H1 (cell line): ENCODE data around the gene ODAD3. TPM values are rescaled to one million over a fixed set of nuclear protein-coding genes. Genes with fewer than 3 reads are reported as not detected.

Experiments used
- CTCF ChIA-PET: fragments of 300-600 bp; sonication (Branson Sonifier 250); formaldehyde crosslinking; loops from one replicate; lab custom pipeline; 2021; ENCODE audit not compliant: partially characterized antibody; lab: Charles Lee
- POLR2A ChIA-PET: fragments of 300-600 bp; sonication (Branson Sonifier 250); formaldehyde crosslinking; loops from one replicate; lab custom pipeline; 2021; ENCODE audit warnings: inconsistent platforms; ENCODE audit not compliant: partially characterized antibody; lab: Charles Lee
- DNase-seq, 2 experiments: peaks; one replicate each; pipeline versions ENCODE4 v3.0.0 to v3.0.0-alpha.2; 2010 to 2022; ENCODE audit warnings: low spot score in 2 of 2, low read depth in 1 of 2, mixed read lengths in 1 of 2
- FAIRE-seq: peaks from 2 replicates; lab custom pipeline; 2011; peaks lifted over from hg19 to GRCh38; lab: Jason Lieb, UNC
- H2AFZ ChIP-seq: 2 replicates; pipeline ENCODE4 v1.8.1; 2012; ENCODE audit warnings: low read length, inconsistent platforms
- H2AK5ac ChIP-seq: 2 replicates; pipeline ENCODE4 v1.6.1; 2013; ENCODE audit warnings: low read depth, low read length
- H2BK120ac ChIP-seq: replicated peaks from 2 replicates; pipeline ENCODE3; 2013; ENCODE audit warnings: low read depth, low read length, inconsistent platforms
- H2BK12ac ChIP-seq: 2 replicates; pipeline ENCODE4 v1.6.1; 2013; ENCODE audit warnings: low read depth, low read length
- H2BK15ac ChIP-seq: 2 replicates; pipeline ENCODE4 v1.6.1; 2013; ENCODE audit warnings: low read length
- H2BK20ac ChIP-seq: 2 replicates; pipeline ENCODE4 v1.6.1; 2013; ENCODE audit warnings: low read length
- H2BK5ac ChIP-seq: 2 replicates; pipeline ENCODE4 v1.6.1; 2013; ENCODE audit warnings: low read depth, low read length
- H3K14ac ChIP-seq: 2 replicates; pipeline ENCODE4 v1.6.1; 2013; ENCODE audit warnings: inconsistent platforms; ENCODE audit not compliant: insufficient read length
- H3K18ac ChIP-seq: 2 replicates; pipeline ENCODE4 v1.6.1; 2013; ENCODE audit warnings: low read length; ENCODE audit errors: extremely low read depth
- H3K23ac ChIP-seq: 2 replicates; pipeline ENCODE4 v1.6.1; 2013; ENCODE audit warnings: inconsistent platforms; ENCODE audit not compliant: insufficient read length
- H3K23me2 ChIP-seq: 2 replicates; pipeline ENCODE4 v1.6.1; 2013; ENCODE audit warnings: low read depth, low read length
- H3K27ac ChIP-seq: 2 replicates; pipeline ENCODE4 v1.6.1; 2011; ENCODE audit warnings: low read depth, low read length, inconsistent platforms
- H3K27me3 ChIP-seq, 4 experiments: replicated peaks in 1 of 4; 1 replicate in 1 of 4; 2 replicates in 3 of 4; pipeline versions ENCODE4 v1.6.1 to v1.8.1; 2011 to 2013; ENCODE audit warnings: low read length in 3 of 4, mild to moderate bottlenecking in 3 of 4, inconsistent platforms in 2 of 4, mixed read lengths in 2 of 4, moderate library complexity in 1 of 4; ENCODE audit not compliant: control insufficient read depth in 3 of 4, insufficient read depth in 3 of 4; ENCODE audit errors: extremely low read depth in 1 of 4
- H3K36me3 ChIP-seq, 4 experiments: 2 replicates each; pipeline versions ENCODE4 v1.6.1 to v1.8.1; 2011 to 2013; ENCODE audit warnings: mild to moderate bottlenecking in 4 of 4, low read length in 3 of 4, moderate library complexity in 2 of 4, control low read depth in 1 of 4, inconsistent platforms in 1 of 4; ENCODE audit not compliant: insufficient read depth in 4 of 4, control insufficient read depth in 2 of 4
- H3K4ac ChIP-seq: replicated peaks from 2 replicates; pipeline ENCODE3; 2013; ENCODE audit warnings: low read length, low read depth, mixed read lengths, inconsistent platforms; ENCODE audit not compliant: insufficient read length
- H3K4me1 ChIP-seq, 4 experiments: replicated peaks in 1 of 4; 1 replicate in 1 of 4; 2 replicates in 3 of 4; pipeline versions ENCODE4 v1.6.1 to v1.8.1; 2011 to 2013; ENCODE audit warnings: low read length in 3 of 4, inconsistent platforms in 2 of 4, mixed read lengths in 1 of 4; ENCODE audit not compliant: insufficient read depth in 4 of 4, control insufficient read depth in 3 of 4
- H3K4me2 ChIP-seq, 2 experiments: 2 replicates each; pipeline versions ENCODE4 v1.6.1 to v1.8.1; 2011 to 2013; ENCODE audit warnings: low read depth in 2 of 2, low read length in 2 of 2, control low read depth in 1 of 2, inconsistent platforms in 1 of 2, mild to moderate bottlenecking in 1 of 2; ENCODE audit not compliant: insufficient read depth in 1 of 2
- H3K4me3 ChIP-seq, 4 experiments: fragments of 200-600, 300-600 bp in 1 of 4; sonication (generic), shearing (Covaris generic), sonication (Bioruptor Twin) in 1 of 4; 2 replicates each; pipeline versions ENCODE4 v1.5.1 to v1.8.1; 2011 to 2016; ENCODE audit warnings: low read length in 4 of 4, low read depth in 3 of 4, control low read depth in 2 of 4, inconsistent platforms in 2 of 4, mild to moderate bottlenecking in 2 of 4, mixed read lengths in 1 of 4, moderate library complexity in 1 of 4; ENCODE audit not compliant: insufficient read depth in 2 of 4; ENCODE audit errors: extremely low read depth in 1 of 4
- H3K56ac ChIP-seq: replicated peaks from 2 replicates; pipeline ENCODE3; 2013; ENCODE audit warnings: low read depth, mild to moderate bottlenecking, mixed read lengths, low read length, inconsistent platforms; ENCODE audit not compliant: insufficient read length
- H3K79me1 ChIP-seq: 2 replicates; pipeline ENCODE4 v1.6.1; 2013; ENCODE audit warnings: low read depth, low read length, control low read depth
- H3K79me2 ChIP-seq, 2 experiments: 2 replicates each; pipeline versions ENCODE4 v1.6.1 to v1.8.1; 2012 to 2013; ENCODE audit warnings: low read length in 2 of 2, mild to moderate bottlenecking in 2 of 2, inconsistent platforms in 1 of 2; ENCODE audit not compliant: insufficient read depth in 2 of 2, control insufficient read depth in 1 of 2
- H3K9ac ChIP-seq, 4 experiments: replicated peaks in 1 of 4; 1 replicate in 1 of 4; 2 replicates in 3 of 4; pipeline versions ENCODE4 v1.6.1 to v1.8.1; 2011 to 2013; ENCODE audit warnings: low read depth in 3 of 4, low read length in 3 of 4, control low read depth in 2 of 4, mild to moderate bottlenecking in 2 of 4, moderate library complexity in 2 of 4, inconsistent platforms in 1 of 4; ENCODE audit errors: extremely low read depth in 1 of 4
- H3K9me3 ChIP-seq, 2 experiments: 2 replicates each; pipeline versions ENCODE4 v1.6.1 to v1.8.1; 2012 to 2013; ENCODE audit warnings: mild to moderate bottlenecking in 2 of 2, moderate library complexity in 2 of 2, control low read depth in 1 of 2, inconsistent platforms in 1 of 2, low read depth in 1 of 2, low read length in 1 of 2, mixed read lengths in 1 of 2; ENCODE audit not compliant: insufficient read depth in 2 of 2
- H4K20me1 ChIP-seq, 2 experiments: replicated peaks in 1 of 2; 2 replicates each; pipeline versions ENCODE3 to v1.8.1; 2011 to 2013; ENCODE audit warnings: inconsistent platforms in 2 of 2, low read length in 2 of 2, mild to moderate bottlenecking in 1 of 2; ENCODE audit not compliant: insufficient read depth in 2 of 2, control insufficient read depth in 1 of 2
- H4K5ac ChIP-seq: 2 replicates; pipeline ENCODE4 v1.6.1; 2013; ENCODE audit warnings: low read length, low read depth, mixed read lengths, inconsistent platforms; ENCODE audit not compliant: insufficient read length
- H4K8ac ChIP-seq: 2 replicates; pipeline ENCODE4 v1.8.0; 2013; ENCODE audit warnings: mild to moderate bottlenecking, moderate library complexity, low read length, inconsistent platforms; ENCODE audit not compliant: insufficient read depth; ENCODE audit errors: extremely low read depth
- H4K91ac ChIP-seq: replicated peaks from 2 replicates; pipeline ENCODE3; 2013; ENCODE audit warnings: low read length, mixed read lengths, inconsistent platforms; ENCODE audit not compliant: insufficient read length
- CBX5 ChIP-seq: fragments of 300-800, 300-1000 bp; sonication (generic); IDR thresholded peaks from 2 replicates; pipeline ENCODE4 v1.7.1; 2016; ENCODE audit warnings: antibody characterized with exemption, low read length, low read depth
- EZH2 ChIP-seq: fragments of 200-600 bp; sonication (generic); IDR thresholded peaks from 2 replicates; pipeline ENCODE4 v1.7.1; 2012; ENCODE audit warnings: low read depth, mild to moderate bottlenecking, moderate library complexity, low read length, inconsistent platforms; ENCODE audit not compliant: severe bottlenecking
- HDAC2 ChIP-seq, 2 experiments: fragments of 300-600 bp in 1 of 2; sonication (generic) in 1 of 2; IDR thresholded peaks; 2 replicates each; pipeline ENCODE4 v1.6.1; 2011 to 2012; ENCODE audit warnings: low read depth in 2 of 2, low read length in 2 of 2, mild to moderate bottlenecking in 2 of 2, moderate library complexity in 2 of 2, borderline replicate concordance in 1 of 2, inconsistent platforms in 1 of 2
- POLR2AphosphoS5 ChIP-seq: IDR thresholded peaks from 2 replicates; pipeline ENCODE4 v1.6.1; 2011; ENCODE audit warnings: low read depth, low read length
- RNF2 ChIP-seq: fragments of 200-900, 300-1000 bp; sonication (generic); IDR thresholded peaks from 2 replicates; pipeline ENCODE4 v1.7.1; 2016; ENCODE audit warnings: borderline replicate concordance, low read depth, mild to moderate bottlenecking, antibody characterized with exemption, low read length; ENCODE audit not compliant: poor library complexity, severe bottlenecking; ENCODE audit errors: missing control alignments
- SAP30 ChIP-seq: fragments of 300-600 bp; sonication (generic); IDR thresholded peaks from 2 replicates; pipeline ENCODE4 v1.7.1; 2012; ENCODE audit warnings: low read length, moderate library complexity, mild to moderate bottlenecking, inconsistent platforms; ENCODE audit not compliant: insufficient read depth, insufficient replicate concordance
- SIRT6 ChIP-seq: IDR thresholded peaks from one replicate; pipeline ENCODE4 v1.7.1; 2012; ENCODE audit warnings: low read length, inconsistent platforms
- SRF ChIP-seq: IDR thresholded peaks from 2 replicates; pipeline ENCODE4 v1.6.1; 2011; ENCODE audit warnings: mild to moderate bottlenecking, low read depth, low read length, moderate library complexity
- ZNF274 ChIP-seq: IDR thresholded peaks from 2 replicates; pipeline ENCODE4 v1.7.0; 2012; ENCODE audit warnings: low read length, borderline replicate concordance; ENCODE audit errors: extremely low read depth
- WGBS, 2 experiments: shearing (Covaris generic) in 1 of 2; methylation state at CpG; one replicate each; pipeline versions ENCODE4 v1.1.6 to v1.1.7; 2013 to 2015; ENCODE audit warnings: low lambda C conversion rate in 2 of 2, mixed read lengths in 2 of 2, inconsistent platforms in 1 of 2, low coverage in 1 of 2, missing lambda C conversion rate in 1 of 2; ENCODE audit not compliant: insufficient replicate concordance in 2 of 2, insufficient coverage in 1 of 2, insufficient read length in 1 of 2; ENCODE audit errors: extremely low coverage in 1 of 2, missing lambda C conversion rate in 1 of 2; 5-methylcytosine and 5-hydroxymethylcytosine counted together
- polyA plus RNA-seq, 7 experiments: library from polyadenylated mRNA; depleted of rRNA in 3 of 7; stranded (reverse) in 5 of 7; unstranded in 2 of 7; fragments of >200 nt in 5 of 7; fragments of 200-250 nt in 2 of 7; gene quantifications; 1 replicate in 5 of 7; 2 replicates in 1 of 7; 4 replicates in 1 of 7; pipeline versions ENCODE4 v1.2.1 to v1.2.3, GENCODE V29; 2011 to 2013; ENCODE audit warnings: missing spikeins in 2 of 7, mixed read lengths in 2 of 7
- total RNA-seq: library from RNA; stranded (reverse); fragmentation: NEBNext Ultra II Directional; extraction: Animal tissue kit (Norgen Biotek cat#: 25700); gene quantifications from 2 replicates; pipeline ENCODE4 v1.2.1, GENCODE V29; 2021
- TF ChIP-seq, protein P1 (sequence below): IDR thresholded peaks from 2 replicates; pipeline ENCODE4 v1.6.1; 2012; ENCODE audit warnings: inconsistent platforms
- TF ChIP-seq, protein P2 (sequence below): IDR thresholded peaks from 2 replicates; pipeline ENCODE4 v1.6.1; 2012; ENCODE audit warnings: inconsistent platforms

Gene ODAD3
- total and polyA plus RNA-seq, 2 of the 8 experiments (the other 6 are each of a cell fraction or from before 2014, with no cell fraction given): 2.1 to 2.2 TPM

DNA sequence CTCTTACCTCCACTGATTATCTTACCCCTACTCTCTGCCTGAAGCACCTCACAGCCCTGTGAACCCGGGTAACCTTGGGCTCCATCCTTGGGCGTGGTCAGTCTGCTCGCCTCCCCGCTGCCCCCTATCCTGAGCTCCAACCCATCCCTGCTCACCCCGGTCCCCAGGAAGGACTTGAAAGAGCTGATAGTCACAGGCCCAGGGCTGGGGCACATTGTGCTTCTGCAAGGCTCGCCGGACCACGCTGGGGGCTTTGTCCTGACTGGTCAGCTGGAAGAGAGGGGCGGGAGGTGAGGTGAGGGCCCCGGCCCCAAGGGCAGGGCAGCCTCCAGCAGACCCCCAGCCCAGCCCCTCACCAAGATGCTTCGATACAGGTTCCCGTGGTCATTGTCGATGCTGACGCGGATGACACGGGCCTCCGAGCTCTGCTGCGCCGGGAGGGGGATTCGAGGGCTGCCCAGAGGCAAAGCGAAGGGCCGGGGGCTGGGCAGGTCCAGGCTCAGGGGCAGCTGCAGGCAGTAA, 37.8 kb downstream of the ODAD3 start:
- Histone ChIP-seq H3K23me2 (peaks cover 2% of the 10 kb centered on the region; the same call in 1 of the 2 replicates), H2AK5ac (no peak overlapping the region), H2BK5ac (no peak overlapping the region), H3K36me3 (peaks cover 0 to 24% (median 5%) of the 10 kb centered on the region in 4 experiments; a peak in 7 of 8 replicates), H3K14ac (no peak overlapping the region), H2BK20ac (no peak overlapping the region), H4K5ac (no peak overlapping the region), H3K27me3 (no peaks in the 10 kb centered on the region), H3K4me1 (peaks cover 0 to 2% (median 0%) of the 10 kb centered on the region in 4 experiments; a peak in 1 of 7 replicates), H3K56ac (no peak overlapping the region), H4K91ac (no peak overlapping the region), H3K4me2 (no peak overlapping the region), H4K8ac (peak overlapping the region; percentile 11; the same call in 1 of the 2 replicates), H4K20me1 (no peaks in the 10 kb centered on the region), H2BK120ac (no peak overlapping the region), H3K79me2 (no peaks in the 10 kb centered on the region), H3K9me3 (no peaks in the 10 kb centered on the region), H3K18ac (no peak overlapping the region), H3K9ac (no peak overlapping the region), H3K4me3 (no peak overlapping the region), H3K4ac (no peak overlapping the region), H3K79me1 (no peaks in the 10 kb centered on the region), H2BK12ac (no peak overlapping the region), H2AFZ (no peak overlapping the region), H3K27ac (no peak overlapping the region), H2BK15ac (no peak overlapping the region), H3K23ac (no peak overlapping the region)
- ChIA-PET POLR2A (interaction anchor here (0.6 to 2.1 kb wide), 6 partner anchors 10 to 1517 kb away, joined by 3 to 7 read pairs (median 5); partner anchors contain the start of genes CCDC159, EPOR and TMEM205), CTCF (interaction anchor here (0.8 to 4.1 kb wide), 8 partner anchors 9 to 109 kb away, joined by 3 to 19 read pairs (median 4); partner anchors contain the start of genes ODAD3 and PRKCSH)
- DNase-seq: no peak
- no peak for FAIRE-seq
- WGBS, 2 experiments: 92% methylated on average over 22 of the region's 22 CpGs; no CpG with 5 or more reads in 1 of the 2 experiments
- TF ChIP-seq, protein P1, sequence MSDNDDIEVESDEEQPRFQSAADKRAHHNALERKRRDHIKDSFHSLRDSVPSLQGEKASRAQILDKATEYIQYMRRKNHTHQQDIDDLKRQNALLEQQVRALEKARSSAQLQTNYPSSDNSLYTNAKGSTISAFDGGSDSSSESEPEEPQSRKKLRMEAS: no peak
- TF ChIP-seq EZH2 (no peak), POLR2AphosphoS5 (no peak), SRF (no peak), CBX5 (no peak), SAP30 (no peak), ZNF274 (no peak), RNF2 (no peak), HDAC2 (IDR thresholded peaks at IDR 0.05; ENCODE audit: borderline replicate concordance in 1 of 2, low read depth in 2 of 2, low read length in 2 of 2) (no peak), SIRT6 (no peak)
- TF ChIP-seq, protein P2, sequence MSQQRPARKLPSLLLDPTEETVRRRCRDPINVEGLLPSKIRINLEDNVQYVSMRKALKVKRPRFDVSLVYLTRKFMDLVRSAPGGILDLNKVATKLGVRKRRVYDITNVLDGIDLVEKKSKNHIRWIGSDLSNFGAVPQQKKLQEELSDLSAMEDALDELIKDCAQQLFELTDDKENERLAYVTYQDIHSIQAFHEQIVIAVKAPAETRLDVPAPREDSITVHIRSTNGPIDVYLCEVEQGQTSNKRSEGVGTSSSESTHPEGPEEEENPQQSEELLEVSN: no peak
